ENCODE results near the gene NEB.

Gene NEB

DNA sequence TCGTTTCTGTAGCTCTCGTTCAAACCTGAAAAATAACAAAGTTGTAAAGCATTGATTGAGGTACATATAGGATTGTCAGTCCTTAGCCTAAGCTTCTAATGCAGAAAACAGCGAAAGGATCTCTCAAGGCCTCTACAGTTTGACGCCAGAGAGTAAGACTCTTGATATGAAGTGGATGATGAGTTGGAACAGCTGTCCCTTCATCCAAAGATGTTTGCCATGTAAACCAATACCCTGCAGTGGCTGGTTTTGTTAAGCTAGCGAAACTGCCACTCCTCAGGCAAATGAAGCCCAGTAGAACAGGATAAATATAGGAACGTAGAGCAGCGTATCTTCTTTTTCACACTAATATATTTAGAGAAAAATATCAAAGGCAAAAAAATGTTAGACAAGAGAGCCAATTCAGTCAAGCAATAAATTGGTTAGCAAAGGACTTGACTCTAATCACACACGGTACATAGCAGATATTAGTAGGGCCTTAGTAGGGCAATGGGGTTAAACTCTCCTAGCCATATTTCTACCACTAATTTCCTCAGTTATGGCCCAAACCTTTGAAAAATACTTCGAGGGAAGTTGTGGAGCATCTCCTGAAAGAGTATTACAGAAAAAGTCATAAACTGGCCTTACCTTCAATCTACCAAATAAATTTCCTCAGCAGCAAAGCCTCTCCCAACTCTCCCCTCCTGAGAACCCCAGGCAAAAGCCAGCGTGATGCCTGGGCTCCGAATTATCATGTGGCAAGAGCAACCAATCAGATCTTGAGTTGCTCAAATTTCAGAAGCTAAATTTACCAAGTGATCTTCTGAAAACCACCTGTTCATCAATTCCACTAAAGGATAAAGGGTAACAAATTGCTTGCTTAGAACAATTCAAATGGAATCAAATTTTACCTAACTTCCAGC lies at the start of gene NEB:
NEB (minus strand) TSS at position 706 of the 902 bp plus-strand sequence. CDS start 1,320 bp downstream, outside the sequence.
- TF ChIP-seq, protein P1, sequence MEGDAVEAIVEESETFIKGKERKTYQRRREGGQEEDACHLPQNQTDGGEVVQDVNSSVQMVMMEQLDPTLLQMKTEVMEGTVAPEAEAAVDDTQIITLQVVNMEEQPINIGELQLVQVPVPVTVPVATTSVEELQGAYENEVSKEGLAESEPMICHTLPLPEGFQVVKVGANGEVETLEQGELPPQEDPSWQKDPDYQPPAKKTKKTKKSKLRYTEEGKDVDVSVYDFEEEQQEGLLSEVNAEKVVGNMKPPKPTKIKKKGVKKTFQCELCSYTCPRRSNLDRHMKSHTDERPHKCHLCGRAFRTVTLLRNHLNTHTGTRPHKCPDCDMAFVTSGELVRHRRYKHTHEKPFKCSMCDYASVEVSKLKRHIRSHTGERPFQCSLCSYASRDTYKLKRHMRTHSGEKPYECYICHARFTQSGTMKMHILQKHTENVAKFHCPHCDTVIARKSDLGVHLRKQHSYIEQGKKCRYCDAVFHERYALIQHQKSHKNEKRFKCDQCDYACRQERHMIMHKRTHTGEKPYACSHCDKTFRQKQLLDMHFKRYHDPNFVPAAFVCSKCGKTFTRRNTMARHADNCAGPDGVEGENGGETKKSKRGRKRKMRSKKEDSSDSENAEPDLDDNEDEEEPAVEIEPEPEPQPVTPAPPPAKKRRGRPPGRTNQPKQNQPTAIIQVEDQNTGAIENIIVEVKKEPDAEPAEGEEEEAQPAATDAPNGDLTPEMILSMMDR (IDR thresholded peaks at IDR 0.05): no peak
- no peak within 1 kb of the TSS for H3K27ac ChIP-seq
- H3K4me1 ChIP-seq (ENCODE audit: control insufficient read depth in 1 of 2, insufficient read depth in 1 of 2, low read depth in 1 of 2, low read length in 1 of 2): no peaks in the 10 kb centered on the region
- H3K4me3 ChIP-seq (ENCODE audit: low read depth in 1 of 2, low read length in 1 of 2): no peak within 1 kb of the TSS
- no peaks in the 10 kb centered on the region for H3K27me3 ChIP-seq
- no peaks in the 10 kb centered on the region for H3K36me3 ChIP-seq
- no peaks in the 10 kb centered on the region for H3K9me3 ChIP-seq

DNA sequence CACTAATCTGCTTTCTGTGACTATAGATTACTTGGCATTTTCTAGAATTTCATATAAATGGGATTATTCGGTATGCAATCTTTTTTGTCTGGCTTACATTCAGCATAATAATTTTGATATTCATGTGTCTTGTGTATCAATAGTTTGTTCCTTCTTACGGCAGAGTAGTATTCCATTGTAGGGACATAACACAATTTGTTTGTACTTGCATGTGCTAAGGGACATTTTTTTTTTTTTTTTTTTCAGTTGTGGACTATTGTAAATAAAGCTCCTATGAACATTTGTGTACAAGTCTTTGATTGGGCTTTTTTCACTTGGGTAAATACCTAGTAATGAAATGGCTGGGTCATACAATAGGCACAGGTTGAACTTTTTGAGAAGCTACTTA lies 48.9 kb upstream of the NEB start:
- no peaks in the 10 kb centered on the region for H3K4me1 ChIP-seq (ENCODE audit: control insufficient read depth in 1 of 2, insufficient read depth in 1 of 2, low read depth in 1 of 2, low read length in 1 of 2)
- H3K9me3 ChIP-seq: no peaks in the 10 kb centered on the region
- TF ChIP-seq, protein P1 (IDR thresholded peaks at IDR 0.05): no peak
- no peaks in the 10 kb centered on the region for H3K27me3 ChIP-seq
- H3K27ac ChIP-seq: no peak overlapping the region
- no peak overlapping the region for H3K4me3 ChIP-seq (ENCODE audit: low read depth in 1 of 2, low read length in 1 of 2)
- no peaks in the 10 kb centered on the region for H3K36me3 ChIP-seq

DNA sequence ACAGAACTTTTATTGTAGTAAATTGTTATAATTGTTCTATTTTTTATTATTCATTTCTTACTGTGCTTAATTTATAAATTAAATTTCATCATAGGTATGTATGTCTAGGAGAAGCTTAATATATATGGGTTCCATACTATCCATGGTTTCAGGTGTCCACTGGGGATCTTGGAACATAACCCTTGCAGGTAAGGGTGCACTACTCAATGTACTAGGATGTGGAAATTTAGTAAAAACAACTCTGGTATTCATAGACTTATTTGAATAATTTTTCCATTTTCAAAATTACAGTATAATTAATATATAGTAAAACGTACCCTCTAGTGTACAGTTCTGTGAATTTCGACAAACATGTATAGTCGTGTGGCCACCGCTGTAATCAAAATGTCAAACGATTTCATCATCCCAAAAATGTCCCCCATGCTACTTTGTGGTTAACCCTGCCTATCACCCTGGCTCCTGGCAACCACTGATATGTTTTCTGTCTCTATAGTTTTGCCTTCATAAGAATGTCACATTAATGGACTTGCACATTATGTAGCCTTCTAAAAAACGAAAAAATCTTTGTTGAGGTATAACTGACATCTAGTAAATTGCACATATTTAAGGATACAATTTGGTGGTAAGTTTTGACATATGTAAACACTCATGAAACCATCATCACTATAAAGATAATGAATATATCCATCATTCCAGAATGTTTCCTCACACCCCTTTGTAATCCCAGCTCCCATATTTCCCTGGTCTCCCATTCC lies 48.3 kb upstream of the NEB start:
- H3K4me3 ChIP-seq (ENCODE audit: low read depth in 1 of 2, low read length in 1 of 2): no peak overlapping the region

GRCh38 chr2:151781642-151782041 lies 47.4 kb upstream of the NEB start:
- no peak overlapping the region for H3K4me3 ChIP-seq (ENCODE audit: low read depth in 1 of 2, low read length in 1 of 2)
- no peaks in the 10 kb centered on the region for H3K36me3 ChIP-seq
- H3K27me3 ChIP-seq: no peaks in the 10 kb centered on the region
- no peak overlapping the region for H3K27ac ChIP-seq
- H3K4me1 ChIP-seq (ENCODE audit: control insufficient read depth in 1 of 2, insufficient read depth in 1 of 2, low read depth in 1 of 2, low read length in 1 of 2): no peaks in the 10 kb centered on the region
- TF ChIP-seq, protein P1 (IDR thresholded peaks at IDR 0.05): no peak
- H3K9me3 ChIP-seq: no peaks in the 10 kb centered on the region

More for the DNA sequence above, 48.3 kb upstream of the NEB start:
- no peaks in the 10 kb centered on the region for H3K27me3 ChIP-seq
- no peaks in the 10 kb centered on the region for H3K4me1 ChIP-seq (ENCODE audit: control insufficient read depth in 1 of 2, insufficient read depth in 1 of 2, low read depth in 1 of 2, low read length in 1 of 2)
- TF ChIP-seq, protein P1 (IDR thresholded peaks at IDR 0.05): no peak
- no peaks in the 10 kb centered on the region for H3K36me3 ChIP-seq
- no peaks in the 10 kb centered on the region for H3K9me3 ChIP-seq
- H3K27ac ChIP-seq: no peak overlapping the region

DNA sequence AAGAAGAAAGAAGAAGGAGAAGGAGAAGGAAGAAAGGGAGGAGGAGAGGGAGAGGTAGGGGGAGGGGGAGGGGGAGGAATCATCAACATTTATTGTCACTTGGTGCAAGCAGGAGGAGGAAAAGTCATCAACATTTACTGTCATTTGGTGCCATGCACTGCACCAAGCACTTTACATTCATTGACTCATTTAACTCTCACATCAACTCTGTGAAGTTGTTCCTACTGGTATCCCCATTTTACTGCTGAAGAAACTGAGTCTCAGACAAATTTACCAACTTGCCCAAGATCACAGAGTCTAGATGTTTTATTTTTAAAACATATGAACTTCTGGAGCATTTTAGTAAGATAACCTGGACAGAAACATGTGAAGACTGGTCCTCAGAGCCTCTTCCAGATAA lies 46.7 kb upstream of the NEB start:
- H3K27me3 ChIP-seq: no peaks in the 10 kb centered on the region
- H3K4me3 ChIP-seq (ENCODE audit: low read depth in 1 of 2, low read length in 1 of 2): no peak overlapping the region
- H3K9me3 ChIP-seq: no peaks in the 10 kb centered on the region
- TF ChIP-seq, protein P1 (IDR thresholded peaks at IDR 0.05): no peak
- no peaks in the 10 kb centered on the region for H3K36me3 ChIP-seq
- no peak overlapping the region for H3K27ac ChIP-seq
- no peaks in the 10 kb centered on the region for H3K4me1 ChIP-seq (ENCODE audit: control insufficient read depth in 1 of 2, insufficient read depth in 1 of 2, low read depth in 1 of 2, low read length in 1 of 2)
